Trophoblast cell (in vitro differentiated cells and primary cell): ENCODE results near the gene TLN1.
A peak's percentile ranks its signal among the peaks of the same experiment; 100 is the strongest.

Experiments
- DNase-seq, 2 donors: peaks; one replicate each; pipeline ENCODE4 v3.0.0-alpha.2; 2016
- H2AFZ ChIP-seq: 2 replicates; pipeline ENCODE4 v1.6.1; 2013; ENCODE audit warnings: low read length, moderate library complexity, mild to moderate bottlenecking; ENCODE audit not compliant: insufficient read depth, poor library complexity
- H2AK5ac ChIP-seq: 2 replicates; pipeline ENCODE4 v1.6.1; 2013; ENCODE audit warnings: mild to moderate bottlenecking, low read length
- H2BK120ac ChIP-seq: 2 replicates; pipeline ENCODE4 v1.6.1; 2013; ENCODE audit warnings: low read length, mild to moderate bottlenecking, moderate library complexity; ENCODE audit not compliant: insufficient read depth, poor library complexity
- H2BK12ac ChIP-seq: 2 replicates; pipeline ENCODE4 v1.6.1; 2013; ENCODE audit warnings: mild to moderate bottlenecking, low read length, moderate library complexity
- H2BK5ac ChIP-seq: 2 replicates; pipeline ENCODE4 v1.6.1; 2013; ENCODE audit warnings: low read length, low read depth, moderate library complexity, mild to moderate bottlenecking; ENCODE audit not compliant: poor library complexity
- H3K14ac ChIP-seq: 2 replicates; pipeline ENCODE4 v1.6.1; 2013; ENCODE audit warnings: mild to moderate bottlenecking, low read length
- H3K18ac ChIP-seq: 2 replicates; pipeline ENCODE4 v1.6.1; 2013; ENCODE audit warnings: mild to moderate bottlenecking, low read length
- H3K23ac ChIP-seq: 2 replicates; pipeline ENCODE4 v1.6.1; 2013; ENCODE audit warnings: low read length
- H3K27ac ChIP-seq: 2 replicates; pipeline ENCODE4 v1.5.1; 2013; ENCODE audit warnings: low read depth, mild to moderate bottlenecking, inconsistent platforms, low read length, moderate library complexity
- H3K27me3 ChIP-seq: 2 replicates; pipeline ENCODE4 v1.6.1; 2013; ENCODE audit warnings: inconsistent platforms, mild to moderate bottlenecking, low read length, moderate library complexity; ENCODE audit not compliant: insufficient read depth
- H3K36me3 ChIP-seq, 2 experiments: 1 replicate in 1 of 2; 2 replicates in 1 of 2; pipeline ENCODE4 v1.6.1; 2013; ENCODE audit warnings: low read length in 2 of 2, mild to moderate bottlenecking in 2 of 2, moderate library complexity in 1 of 2; ENCODE audit not compliant: insufficient read depth in 2 of 2, control insufficient read depth in 1 of 2
- H3K4ac ChIP-seq: 2 replicates; pipeline ENCODE4 v1.6.1; 2013; ENCODE audit warnings: low read depth, mild to moderate bottlenecking, low read length, moderate library complexity
- H3K4me1 ChIP-seq, 2 experiments: 1 replicate in 1 of 2; 2 replicates in 1 of 2; pipeline ENCODE4 v1.6.1; 2013; ENCODE audit warnings: low read length in 2 of 2, mild to moderate bottlenecking in 2 of 2, moderate library complexity in 1 of 2; ENCODE audit not compliant: insufficient read depth in 2 of 2, control insufficient read depth in 1 of 2
- H3K4me2 ChIP-seq: 2 replicates; pipeline ENCODE4 v1.6.1; 2013; ENCODE audit warnings: inconsistent platforms, mild to moderate bottlenecking, low read length, moderate library complexity
- H3K4me3 ChIP-seq: 2 replicates; pipeline ENCODE4 v1.5.1; 2013; ENCODE audit warnings: mild to moderate bottlenecking, low read depth, low read length, inconsistent platforms
- H3K79me1 ChIP-seq: one replicate; pipeline ENCODE4 v1.6.1; 2013; ENCODE audit warnings: low read length
- H3K79me2 ChIP-seq: 2 replicates; pipeline ENCODE4 v1.6.1; 2013; ENCODE audit warnings: low read length, mild to moderate bottlenecking; ENCODE audit not compliant: control insufficient read depth, insufficient read depth, poor library complexity
- H3K9ac ChIP-seq: 2 replicates; pipeline ENCODE4 v1.6.1; 2013; ENCODE audit warnings: mild to moderate bottlenecking, low read length
- H3K9me3 ChIP-seq: 2 replicates; pipeline ENCODE4 v1.6.1; 2013; ENCODE audit warnings: low read depth, mild to moderate bottlenecking, control low read depth, inconsistent platforms, low read length; ENCODE audit not compliant: insufficient read depth
- H4K12ac ChIP-seq: 2 replicates; pipeline ENCODE4 v1.6.1; 2013; ENCODE audit warnings: low read depth, mild to moderate bottlenecking, low read length, moderate library complexity
- H4K8ac ChIP-seq: 2 replicates; pipeline ENCODE4 v1.6.1; 2013; ENCODE audit warnings: low read depth, mild to moderate bottlenecking, low read length, moderate library complexity
- H4K91ac ChIP-seq: one replicate; pipeline ENCODE4 v1.6.1; 2013; ENCODE audit warnings: low read depth, mild to moderate bottlenecking, low read length, moderate library complexity
- WGBS: extraction: QIAGEN DNeasy Blood & Tissue Kit; methylation state at CpG from one replicate; pipeline ENCODE4 v1.1.7; 2013; ENCODE audit warnings: missing lambda C conversion rate; ENCODE audit not compliant: insufficient read length, insufficient coverage; ENCODE audit errors: extremely low coverage; 5-methylcytosine and 5-hydroxymethylcytosine counted together

TLN1 gene

GRCh38 chr9:35763181-35763580 is 31.2 kb upstream of the TLN1 start:
- Histone ChIP-seq H2AFZ (no peak overlapping the region), H3K4me1 (peaks cover 0 to 5% of the 10 kb centered on the region in 2 experiments), H4K91ac (no peak overlapping the region), H3K79me2 (no peaks in the 10 kb centered on the region), H4K8ac (no peak overlapping the region), H3K9me3 (no peaks in the 10 kb centered on the region), H2BK120ac (no peak overlapping the region), H3K27ac (no peak overlapping the region), H3K23ac (no peak overlapping the region), H3K14ac (no peak overlapping the region), H3K18ac (no peak overlapping the region), H3K79me1 (no peaks in the 10 kb centered on the region), H2AK5ac (no peak overlapping the region), H2BK5ac (no peak overlapping the region), H3K4me3 (no peak overlapping the region), H2BK12ac (no peak overlapping the region), H3K27me3 (no peaks in the 10 kb centered on the region), H3K9ac (no peak overlapping the region), H3K36me3 (no peaks in the 10 kb centered on the region), H3K4me2 (no peak overlapping the region), H4K12ac (no peak overlapping the region), H3K4ac (no peak overlapping the region)
- DNase-seq, result no peak
- no CpG with 5 or more reads among the region's 2 CpGs for WGBS

- Histone ChIP-seq H3K4me3 (no peak overlapping the region), H3K14ac (no peak overlapping the region)
- WGBS, result no CpG with 5 or more reads among the region's 2 CpGs
These were observed 28.7 kb upstream of the TLN1 start for GRCh38 chr9:35760651-35761050.

GRCh38 chr9:35759795-35760194 is 27.8 kb upstream of the TLN1 start:
- no peak overlapping the region for H2BK5ac ChIP-seq
- H3K9ac ChIP-seq, result no peak overlapping the region
- no peak overlapping the region for H3K27ac ChIP-seq
- WGBS, result no CpG with 5 or more reads among the region's 4 CpGs
- H3K27me3 ChIP-seq, result no peaks in the 10 kb centered on the region
- no peak overlapping the region for H3K23ac ChIP-seq
- H3K4ac ChIP-seq, result no peak overlapping the region
- no peaks in the 10 kb centered on the region for H3K36me3 ChIP-seq
- H3K79me2 ChIP-seq, result no peaks in the 10 kb centered on the region
- no peak overlapping the region for H3K4me2 ChIP-seq
- no peak overlapping the region for H4K8ac ChIP-seq
- no peak overlapping the region for H4K12ac ChIP-seq
- H2BK12ac ChIP-seq, result no peak overlapping the region
- DNase-seq, result no peak
- peaks cover 9% of the 10 kb centered on the region for H3K79me1 ChIP-seq
- no peak overlapping the region for H2AK5ac ChIP-seq
- H4K91ac ChIP-seq, result no peak overlapping the region
- no peak overlapping the region for H3K18ac ChIP-seq
- H2AFZ ChIP-seq, result no peak overlapping the region
- peaks cover 0 to 12% of the 10 kb centered on the region in 2 experiments for H3K4me1 ChIP-seq
- no peak overlapping the region for H3K4me3 ChIP-seq
- no peak overlapping the region for H3K14ac ChIP-seq
- no peak overlapping the region for H2BK120ac ChIP-seq
- H3K9me3 ChIP-seq, result no peaks in the 10 kb centered on the region

More at GRCh38 chr9:35760651-35761050, 28.7 kb upstream of the TLN1 start:
- DNase-seq, result peak in 1 of 2 donors; percentile 31
- H2AK5ac ChIP-seq, result no peak overlapping the region
- H4K8ac ChIP-seq, result no peak overlapping the region
- no peak overlapping the region for H3K27ac ChIP-seq
- no peak overlapping the region for H2AFZ ChIP-seq
- no peak overlapping the region for H4K91ac ChIP-seq
- no peaks in the 10 kb centered on the region for H3K36me3 ChIP-seq
- no peaks in the 10 kb centered on the region for H3K27me3 ChIP-seq
- H3K79me2 ChIP-seq, result no peaks in the 10 kb centered on the region
- no peaks in the 10 kb centered on the region for H3K9me3 ChIP-seq
- H3K79me1 ChIP-seq, result peaks cover 9% of the 10 kb centered on the region
- no peak overlapping the region for H3K23ac ChIP-seq
- H3K9ac ChIP-seq, result no peak overlapping the region
- no peak overlapping the region for H2BK120ac ChIP-seq
- H3K18ac ChIP-seq, result no peak overlapping the region
- H3K4ac ChIP-seq, result no peak overlapping the region
- no peak overlapping the region for H3K4me2 ChIP-seq
- no peak overlapping the region for H2BK5ac ChIP-seq
- H3K4me1 ChIP-seq, result peaks cover 0 to 12% of the 10 kb centered on the region in 2 experiments
- H4K12ac ChIP-seq, result no peak overlapping the region
- no peak overlapping the region for H2BK12ac ChIP-seq

GRCh38 chr9:35758475-35759050 is 26.6 kb upstream of the TLN1 start:
- no CpG with 5 or more reads among the region's 3 CpGs for WGBS
- H3K14ac ChIP-seq, result no peak overlapping the region

More at GRCh38 chr9:35758475-35759050, 26.6 kb upstream of the TLN1 start:
- H2BK5ac ChIP-seq, result no peak overlapping the region
- H3K4ac ChIP-seq, result no peak overlapping the region
- no peak overlapping the region for H3K23ac ChIP-seq
- H4K12ac ChIP-seq, result no peak overlapping the region
- H2BK120ac ChIP-seq, result no peak overlapping the region
- H3K9me3 ChIP-seq, result no peaks in the 10 kb centered on the region
- H3K4me3 ChIP-seq, result no peak overlapping the region
- H3K79me1 ChIP-seq, result peaks cover 9% of the 10 kb centered on the region
- peaks cover 0 to 12% of the 10 kb centered on the region in 2 experiments for H3K4me1 ChIP-seq
- H2AFZ ChIP-seq, result no peak overlapping the region
- no peak overlapping the region for H3K9ac ChIP-seq
- no peaks in the 10 kb centered on the region for H3K27me3 ChIP-seq
- no peak overlapping the region for H2AK5ac ChIP-seq
- DNase-seq, result no peak
- H2BK12ac ChIP-seq, result no peak overlapping the region
- no peak overlapping the region for H3K4me2 ChIP-seq
- H3K27ac ChIP-seq, result no peak overlapping the region
- no peak overlapping the region for H4K8ac ChIP-seq
- peaks cover 9% of the 10 kb centered on the region in 2 experiments for H3K36me3 ChIP-seq
- no peak overlapping the region for H3K18ac ChIP-seq
- no peak overlapping the region for H4K91ac ChIP-seq
- H3K79me2 ChIP-seq, result no peaks in the 10 kb centered on the region
